GM19455 (cell line): ENCODE data around the gene ARID3C.

Experiments used
- ATAC-seq: cut with Tn5 transposase; IDR thresholded peaks from one replicate; pipeline ENCODE4 v1.9.1; 2021; ENCODE audit not compliant: unreplicated experiment

Gene ARID3C

GRCh38 chr9:34629491-34629808 is 584 bp upstream of the ARID3C start:
- no peak for ATAC-seq

GRCh38 chr9:34627716-34628655 is 880 bp downstream of the ARID3C start:
- no peak for ATAC-seq

- no peak for ATAC-seq
These were observed 3.7 kb downstream of the ARID3C start for GRCh38 chr9:34625186-34625486.

- ATAC-seq = no peak
These were observed 4.2 kb downstream of the ARID3C start for GRCh38 chr9:34624475-34625185.

- no peak for ATAC-seq
These were observed 5.3 kb downstream of the ARID3C start for GRCh38 chr9:34623374-34624235.

- ATAC-seq = peak; percentile 98
These were observed 8.5 kb downstream of the ARID3C start, which contains the start of gene DCTN3 for GRCh38 chr9:34620061-34620994. TSS of gene DCTN3 (minus strand) at chr9:34620495. CDS start at chr9:34620464, 31 bp downstream.

- ATAC-seq = no peak
These were observed 13.7 kb downstream of the ARID3C start for GRCh38 chr9:34615132-34615531.

GRCh38 chr9:34612788-34613390 is 16.0 kb downstream of the ARID3C start:
- no peak for ATAC-seq

- peak; percentile 72 for ATAC-seq
These were observed 16.8 kb downstream of the ARID3C start, which contains the start of gene RPP25L for GRCh38 chr9:34611811-34612787. TSS of gene RPP25L (minus strand) at chr9:34612097. CDS start at chr9:34611296, 801 bp downstream.

GRCh38 chr9:34611251-34611810 is 17.5 kb downstream of the ARID3C start:
- no peak for ATAC-seq

- ATAC-seq = no peak
These were observed 18.2 kb downstream of the ARID3C start for GRCh38 chr9:34610434-34611206.

GRCh38 chr9:34607331-34607730 is 21.5 kb downstream of the ARID3C start:
- no peak for ATAC-seq

GRCh38 chr9:34606905-34607304 is 22.0 kb downstream of the ARID3C start:
- no peak for ATAC-seq

- ATAC-seq = no peak
These were observed 22.7 kb downstream of the ARID3C start for GRCh38 chr9:34606190-34606589.

GRCh38 chr9:34603610-34604231 is 25.1 kb downstream of the ARID3C start:
- ATAC-seq = no peak

GRCh38 chr9:34601937-34602573 is 26.8 kb downstream of the ARID3C start:
- ATAC-seq = no peak

GRCh38 chr9:34600908-34601307 is 28.0 kb downstream of the ARID3C start:
- no peak for ATAC-seq
